CD1c-positive myeloid dendritic cell (primary cell): Measurements from ENCODE around the gene ZNF653.

ENCODE experiments used
- DNase-seq: peaks from one replicate; pipeline ENCODE4 v3.0.0-alpha.2; 2016; ENCODE audit errors: extremely low spot score

The ZNF653 gene, protein sequence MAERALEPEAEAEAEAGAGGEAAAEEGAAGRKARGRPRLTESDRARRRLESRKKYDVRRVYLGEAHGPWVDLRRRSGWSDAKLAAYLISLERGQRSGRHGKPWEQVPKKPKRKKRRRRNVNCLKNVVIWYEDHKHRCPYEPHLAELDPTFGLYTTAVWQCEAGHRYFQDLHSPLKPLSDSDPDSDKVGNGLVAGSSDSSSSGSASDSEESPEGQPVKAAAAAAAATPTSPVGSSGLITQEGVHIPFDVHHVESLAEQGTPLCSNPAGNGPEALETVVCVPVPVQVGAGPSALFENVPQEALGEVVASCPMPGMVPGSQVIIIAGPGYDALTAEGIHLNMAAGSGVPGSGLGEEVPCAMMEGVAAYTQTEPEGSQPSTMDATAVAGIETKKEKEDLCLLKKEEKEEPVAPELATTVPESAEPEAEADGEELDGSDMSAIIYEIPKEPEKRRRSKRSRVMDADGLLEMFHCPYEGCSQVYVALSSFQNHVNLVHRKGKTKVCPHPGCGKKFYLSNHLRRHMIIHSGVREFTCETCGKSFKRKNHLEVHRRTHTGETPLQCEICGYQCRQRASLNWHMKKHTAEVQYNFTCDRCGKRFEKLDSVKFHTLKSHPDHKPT

DNA sequence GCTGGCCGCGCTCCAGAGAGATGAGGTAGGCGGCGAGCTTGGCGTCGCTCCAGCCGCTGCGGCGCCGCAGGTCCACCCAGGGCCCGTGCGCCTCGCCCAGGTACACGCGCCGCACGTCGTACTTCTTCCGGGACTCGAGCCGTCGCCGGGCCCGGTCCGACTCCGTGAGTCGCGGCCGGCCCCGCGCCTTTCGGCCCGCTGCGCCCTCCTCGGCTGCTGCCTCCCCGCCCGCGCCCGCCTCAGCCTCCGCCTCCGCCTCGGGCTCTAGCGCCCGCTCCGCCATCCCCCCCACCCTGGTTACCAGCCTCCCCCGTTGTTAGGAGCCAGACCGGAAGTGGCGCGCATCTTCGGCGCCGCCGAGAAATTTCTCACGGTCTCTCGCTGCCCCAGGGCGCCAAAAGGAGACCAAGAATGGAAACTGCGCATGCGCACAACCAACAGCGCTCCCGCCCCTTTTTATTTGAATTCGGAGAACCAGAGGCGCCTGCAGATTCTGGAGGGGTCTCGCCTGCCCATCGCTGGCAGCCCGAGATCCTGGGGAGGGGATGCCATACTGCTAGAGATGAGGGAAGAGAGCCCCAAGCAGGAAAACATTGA, at the start of gene ZNF653:
Gene ZNF653 (minus strand): TSS at position 336 of the 597 bp plus-strand sequence. CDS start 53 bp downstream, at position 283.
- DNase-seq, result peak; percentile 98

DNA sequence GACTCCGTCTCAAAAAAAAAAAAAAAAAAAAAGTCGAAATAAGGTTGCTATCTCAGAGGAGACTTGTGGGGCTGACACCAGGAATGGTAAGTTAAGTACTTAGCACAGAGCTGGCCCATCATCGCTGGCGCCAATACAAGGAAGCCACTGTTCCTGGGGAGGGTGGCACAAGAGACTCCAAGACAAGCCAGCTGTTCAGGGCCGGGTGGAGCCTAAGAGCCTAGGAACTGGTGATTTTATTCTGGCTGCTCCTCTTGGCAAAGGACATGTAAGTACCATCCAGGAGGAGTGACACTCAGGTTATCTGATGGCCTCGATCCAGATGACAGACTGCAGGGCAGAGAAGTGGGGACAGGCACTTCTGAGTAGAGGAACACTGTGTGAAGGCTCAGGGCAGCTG, 49.6 kb upstream of the ZNF653 start:
- no peak for DNase-seq

GRCh38 chr19:11554160-11554559, 48.5 kb upstream of the ZNF653 start:
- no peak for DNase-seq

- no peak for DNase-seq
Observed at GRCh38 chr19:11552666-11553372, 47.2 kb upstream of the ZNF653 start.

- DNase-seq, result no peak
Observed at GRCh38 chr19:11551603-11552235, 46.1 kb upstream of the ZNF653 start.

DNA sequence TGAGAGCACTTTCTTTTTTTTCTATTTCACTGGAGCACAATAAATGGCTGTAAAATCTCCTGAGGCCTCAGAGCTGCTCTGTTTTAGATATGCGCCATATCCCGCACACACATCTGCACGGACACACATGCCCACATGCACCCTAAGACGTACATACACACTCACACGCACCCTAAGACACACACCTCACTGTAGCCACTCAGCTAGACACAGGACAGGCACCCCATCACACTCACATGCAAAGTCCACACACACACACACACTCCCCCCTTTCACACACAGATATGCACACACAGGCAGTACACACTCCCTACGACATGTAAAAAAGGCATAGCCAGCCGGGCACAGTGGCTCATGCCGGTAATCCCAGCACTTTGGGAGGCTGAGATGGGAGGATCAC, 44.6 kb upstream of the ZNF653 start:
- no peak for DNase-seq

GRCh38 chr19:11549386-11549953, 43.8 kb upstream of the ZNF653 start:
- no peak for DNase-seq

GRCh38 chr19:11547929-11548700, 42.5 kb upstream of the ZNF653 start:
- DNase-seq, result no peak

DNA sequence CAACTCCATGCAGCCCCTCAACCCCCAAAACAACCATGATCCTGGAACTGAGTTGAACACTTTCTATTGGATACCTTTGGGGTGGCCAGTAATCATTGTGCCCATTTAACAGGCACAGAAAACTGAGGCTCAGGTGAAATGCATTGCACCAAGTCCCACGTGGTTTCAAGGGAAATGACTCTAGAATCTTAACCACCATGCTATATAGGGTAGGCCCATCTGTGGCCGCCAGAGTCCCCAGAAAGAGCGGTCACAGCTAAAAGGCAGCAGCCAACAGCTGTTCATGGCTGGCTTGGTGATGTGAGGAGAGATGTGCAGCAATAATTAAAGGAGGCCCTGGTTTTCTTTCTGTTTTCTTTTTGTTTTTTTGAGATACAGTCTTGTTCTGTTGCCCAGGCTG, 35.6 kb upstream of the ZNF653 start:
- no peak for DNase-seq

DNA sequence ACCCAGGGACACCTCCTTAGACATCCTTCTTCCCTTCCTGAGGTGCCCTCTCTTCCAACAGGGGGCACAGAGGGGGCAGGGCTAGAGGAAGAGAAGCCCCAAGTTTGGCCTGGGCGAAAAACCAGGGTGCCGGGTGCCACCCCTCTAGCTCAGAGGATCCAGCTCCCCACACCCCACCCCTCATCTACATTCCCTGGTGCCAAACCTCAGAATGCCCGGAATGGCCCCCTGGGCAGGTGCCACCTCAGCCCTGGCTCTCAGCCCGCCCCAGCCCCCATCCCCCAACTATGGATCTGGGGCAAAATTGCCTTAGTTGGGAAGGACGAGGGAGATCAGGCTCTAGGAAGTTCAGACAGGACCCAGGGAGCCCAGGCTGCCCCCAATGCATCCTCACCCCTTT, 35.0 kb upstream of the ZNF653 start:
- no peak for DNase-seq

- DNase-seq, result no peak
Observed at GRCh38 chr19:11539495-11540365, 34.1 kb upstream of the ZNF653 start.

GRCh38 chr19:11538232-11539036, 32.8 kb upstream of the ZNF653 start, which contains the start of gene CNN1:
CNN1 (plus strand) TSS chr19:11538851; CDS start chr19:11538928, 77 bp downstream.
- no peak for DNase-seq

- peak; percentile 94 for DNase-seq
Observed at GRCh38 chr19:11535792-11536595, 30.4 kb upstream of the ZNF653 start.

GRCh38 chr19:11534948-11535347, 29.3 kb upstream of the ZNF653 start:
- DNase-seq, result peak; percentile 23

- DNase-seq, result peak; percentile 34
Observed at GRCh38 chr19:11534538-11534937, 28.9 kb upstream of the ZNF653 start.

- peak; percentile 81 for DNase-seq
Observed at GRCh38 chr19:11530432-11530831, 24.8 kb upstream of the ZNF653 start.

- peak; percentile 98 for DNase-seq
Observed at GRCh38 chr19:11528551-11529341, 23.1 kb upstream of the ZNF653 start, which contains the start of gene ECSIT. ECSIT (minus strand) TSS chr19:11529134; CDS start chr19:11519170, 9,964 bp downstream.
